ENCODE data around the gene C1orf116.
A peak's percentile ranks its signal among the peaks of the same experiment; 100 is the strongest.
"Not testable (repeated sequence)": the region's sequence is repeated elsewhere in the genome, so short reads cannot be mapped to it uniquely, and the experiment has no call there.

Gene C1orf116

DNA sequence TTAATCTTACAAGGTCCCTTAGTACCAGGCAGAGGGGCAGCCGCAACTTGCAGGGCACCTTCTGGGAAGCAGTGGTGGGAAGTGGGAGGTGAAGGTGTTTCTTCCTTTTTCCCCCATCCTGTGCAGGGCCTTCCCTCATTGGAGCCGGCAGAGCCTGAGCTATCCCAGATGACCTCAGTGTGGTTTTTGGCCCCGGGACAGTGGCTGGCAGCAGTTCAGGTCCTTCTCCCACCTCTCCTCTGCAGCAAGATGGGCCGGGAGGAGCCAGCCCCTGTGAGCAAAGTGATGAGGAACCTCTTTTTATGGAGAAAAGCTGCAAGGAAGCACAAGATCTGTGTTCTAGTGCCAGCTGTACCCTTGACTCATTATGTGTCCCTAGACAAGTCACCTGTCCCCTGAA, 27.3 kb upstream of the C1orf116 start:
- no peak for DNase-seq (ENCODE audit: low read depth in 3 of 3)

DNA sequence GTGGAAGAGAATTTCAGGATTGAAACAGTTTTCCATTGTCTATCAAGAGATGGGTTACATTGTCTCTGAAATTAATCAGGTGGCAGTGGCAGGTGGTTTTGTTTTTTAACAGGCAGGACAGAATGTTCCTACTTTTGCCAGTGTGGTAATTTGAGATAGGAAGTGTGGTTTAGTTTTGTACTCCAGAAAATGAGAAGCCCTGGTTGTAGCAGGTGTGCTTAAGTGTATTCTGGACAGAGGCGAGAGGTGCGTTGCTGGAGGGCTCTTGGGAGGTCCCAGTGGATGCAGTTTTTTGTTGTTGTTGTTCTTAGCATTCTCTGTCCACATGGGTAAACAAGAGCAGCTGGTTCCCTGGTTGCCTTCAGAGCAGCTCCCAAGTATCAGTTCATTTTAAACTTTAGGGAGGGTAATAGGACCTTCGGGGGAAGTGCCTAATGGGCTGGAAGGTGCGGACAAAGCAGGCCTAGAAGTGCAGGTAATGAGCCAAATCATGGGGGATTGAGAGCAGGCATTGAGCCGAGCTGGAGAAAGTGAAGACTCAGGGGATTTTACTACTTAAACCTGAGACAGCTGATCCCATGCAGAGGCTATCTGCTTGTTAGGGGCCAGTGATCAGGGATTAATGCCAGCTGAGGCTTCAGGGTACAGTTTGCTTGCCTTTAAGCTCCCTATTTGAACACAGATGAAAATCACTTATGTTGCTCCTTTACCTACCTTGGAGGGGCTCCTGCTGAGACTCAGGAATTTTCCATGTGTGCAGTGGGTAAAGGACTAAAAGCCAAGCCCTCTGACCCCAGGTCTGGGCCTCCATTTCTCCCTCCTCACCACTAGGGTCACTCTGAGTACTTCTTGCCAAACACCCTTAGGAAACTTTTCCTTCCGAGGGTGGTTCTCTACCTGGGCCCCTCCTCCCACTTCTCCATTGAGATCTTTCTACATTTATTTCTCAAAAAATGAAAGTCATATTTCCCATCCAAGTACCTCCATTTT, 26.6 kb upstream of the C1orf116 start:
- no peak for DNase-seq (ENCODE audit: low read depth in 3 of 3)

DNA sequence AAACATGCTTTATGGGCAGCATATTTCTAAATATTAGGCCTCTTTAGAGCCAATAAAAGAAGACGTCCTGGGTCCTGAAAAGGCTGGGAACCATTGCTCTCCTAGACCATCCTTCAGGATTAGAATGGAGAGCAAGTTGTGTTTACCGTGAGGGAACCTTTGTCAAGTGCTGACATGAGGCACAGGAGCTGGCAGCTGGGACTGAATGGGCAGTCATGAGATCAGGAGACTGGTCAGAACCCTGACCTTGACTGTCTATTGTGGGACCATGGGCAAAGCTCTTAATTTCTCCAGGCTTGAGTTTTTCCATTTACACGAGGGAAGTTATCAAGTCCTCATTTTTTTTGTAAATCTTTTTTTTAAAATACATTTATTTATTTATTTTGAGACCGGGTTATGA, 25.7 kb upstream of the C1orf116 start:
- DNase-seq (ENCODE audit: low read depth in 3 of 3): no peak

DNA sequence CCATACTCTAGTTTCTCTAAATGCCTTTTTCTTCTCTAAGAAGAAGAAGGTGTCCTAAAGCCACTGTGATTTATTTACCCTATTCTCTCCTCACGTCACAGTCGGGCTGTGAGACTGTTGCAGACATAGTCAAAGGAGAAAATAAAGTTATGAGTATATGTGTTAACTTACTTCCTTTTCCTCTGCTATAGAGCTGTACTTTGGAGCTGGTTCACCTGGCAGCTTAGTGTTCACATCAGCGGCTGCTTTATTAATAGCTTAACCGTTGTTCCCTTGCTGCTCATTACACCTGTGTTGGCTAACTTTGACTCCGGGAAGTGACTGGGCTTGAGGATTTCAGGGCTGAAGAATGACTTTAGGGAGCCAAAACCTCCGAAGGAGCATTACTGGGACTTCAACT, 24.1 kb upstream of the C1orf116 start:
- no peak for DNase-seq (ENCODE audit: low read depth in 3 of 3)

DNA sequence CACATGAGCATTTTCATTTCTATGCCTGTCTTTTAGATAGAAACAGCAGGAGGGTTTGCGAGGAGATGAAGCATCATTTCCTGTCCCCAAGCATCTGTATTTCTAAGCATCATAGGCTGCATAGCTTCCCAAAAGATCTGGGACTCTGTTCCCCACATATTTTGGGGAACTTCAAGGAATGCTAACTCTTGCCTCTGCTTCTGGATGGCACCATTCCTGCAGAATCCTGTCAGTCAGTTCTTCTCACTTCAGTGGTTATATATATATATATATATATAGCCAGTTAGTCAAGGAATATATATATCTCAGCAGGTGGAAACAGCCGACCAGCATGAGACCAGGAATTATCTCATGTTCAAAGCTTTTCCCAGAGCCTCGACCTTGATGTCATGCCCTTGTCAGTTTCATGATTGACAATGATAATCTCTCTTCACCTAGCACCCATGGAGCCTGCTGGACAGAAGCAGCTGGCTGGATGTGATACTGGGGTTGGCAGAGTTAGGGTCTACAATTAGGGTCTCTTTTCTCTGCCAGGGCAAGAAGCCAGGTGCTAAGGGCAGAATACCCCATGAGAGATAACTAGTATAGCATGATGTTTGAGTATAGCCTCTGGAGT, 22.9 kb upstream of the C1orf116 start:
- no peak for DNase-seq (ENCODE audit: low read depth in 3 of 3)

DNA sequence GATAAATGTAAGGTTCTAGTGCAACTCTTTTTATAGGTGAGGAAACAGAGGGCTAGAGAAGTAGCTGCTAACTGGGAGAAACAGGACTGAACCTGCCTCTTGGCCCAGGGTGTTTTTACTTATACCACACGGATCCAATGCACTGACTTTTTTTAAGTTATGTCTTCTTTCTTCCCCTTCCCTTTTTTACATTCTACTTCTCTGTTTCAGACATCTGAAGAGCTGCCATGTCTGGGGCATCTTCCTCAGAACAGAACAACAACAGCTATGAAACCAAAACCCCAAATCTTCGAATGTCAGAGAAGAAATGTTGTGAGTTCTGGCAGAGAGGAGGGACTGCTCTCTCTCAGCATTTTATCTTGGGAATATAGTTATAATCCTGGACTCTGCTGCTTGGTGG, 21.9 kb upstream of the C1orf116 start:
- DNase-seq (ENCODE audit: low read depth in 3 of 3): no peak

DNA sequence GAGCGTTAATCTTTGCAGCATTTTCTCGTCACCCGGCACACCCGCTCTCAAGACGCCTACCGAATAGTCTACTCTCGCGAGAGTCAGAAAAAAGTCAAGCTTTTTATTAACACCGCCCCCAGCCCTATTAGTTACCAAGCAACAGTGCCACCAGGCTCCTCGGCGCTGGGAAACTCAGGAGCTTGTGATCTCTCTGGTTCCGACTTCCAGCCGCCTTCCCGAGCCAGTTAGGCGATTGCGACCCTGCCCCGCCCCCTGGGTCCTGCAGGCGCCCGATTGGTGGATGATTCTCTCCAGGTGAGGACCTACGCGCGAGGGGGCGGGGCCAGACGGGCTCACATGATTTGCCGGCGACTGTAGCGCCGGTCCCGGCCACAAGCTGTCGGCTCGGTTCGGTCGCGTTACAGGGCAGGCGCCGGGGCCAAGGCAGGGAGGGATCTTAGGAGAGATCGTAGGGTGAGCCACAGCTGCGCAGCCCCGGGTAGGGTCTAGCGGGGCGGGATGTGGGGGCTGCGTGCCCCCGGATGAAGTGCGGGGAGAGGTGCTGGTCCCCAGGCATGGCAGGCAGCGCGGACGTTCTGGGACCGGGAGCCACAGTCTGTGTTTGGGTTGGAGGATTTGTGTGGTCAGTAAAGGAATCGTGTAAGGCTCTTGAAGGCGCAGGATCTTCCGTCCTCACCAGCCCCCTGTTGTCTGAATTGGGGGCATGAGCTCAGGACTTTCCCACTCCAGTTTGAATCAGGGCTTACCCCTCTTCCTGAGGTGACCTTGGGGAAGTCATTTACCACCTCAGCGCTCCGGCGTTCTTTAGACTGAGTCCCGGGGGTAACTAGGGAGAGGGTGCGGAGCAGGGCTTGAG, 20.6 kb upstream of the C1orf116 start, which contains the start of gene PFKFB2:
Gene PFKFB2 (plus strand): TSS at position 365 of the 859 bp plus-strand sequence. CDS start 1,443 bp downstream, outside the sequence.
- peak; percentile 89 to 92 (median 91) for DNase-seq (ENCODE audit: low read depth in 3 of 3)

DNA sequence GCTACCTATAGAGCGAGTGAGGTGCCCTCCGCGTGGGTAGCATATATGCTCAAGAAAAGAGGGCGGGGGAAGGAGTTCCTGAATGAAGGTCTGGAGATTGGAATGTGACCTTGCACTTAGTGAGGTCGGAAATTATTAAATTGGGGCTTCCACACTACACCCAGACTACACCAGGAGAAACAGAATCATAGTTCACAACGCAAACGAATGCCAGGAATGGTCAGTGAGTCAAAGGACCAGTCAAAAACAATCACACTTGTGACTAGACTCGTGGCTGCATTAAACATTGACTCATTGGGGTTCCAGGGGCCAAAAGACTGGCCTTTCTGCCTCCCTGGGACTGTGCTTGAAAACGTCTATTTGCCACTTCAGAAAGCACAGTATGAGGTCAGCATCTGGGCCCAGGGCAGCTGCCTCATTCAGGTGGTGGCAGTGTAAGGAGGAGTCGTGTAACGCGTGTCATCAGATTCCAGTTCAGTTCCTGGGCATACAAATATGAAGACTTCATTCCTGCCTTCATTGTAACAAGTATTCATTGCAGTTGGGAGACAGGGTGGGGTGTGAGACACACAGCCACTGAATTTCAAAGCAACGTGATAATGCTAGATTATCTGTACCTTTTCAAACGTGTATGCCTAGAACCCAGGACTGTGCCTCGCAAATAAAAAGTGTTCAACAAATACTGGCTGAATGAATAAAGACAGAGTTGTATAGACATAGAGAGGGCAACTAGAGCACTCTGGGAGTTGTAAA, 18.8 kb upstream of the C1orf116 start, which contains the start of gene YOD1:
Gene YOD1 (minus strand): TSS at position 18 of the 753 bp plus-strand sequence. CDS start 178 bp downstream, outside the sequence.
- DNase-seq (ENCODE audit: low read depth in 3 of 3): no peak

DNA sequence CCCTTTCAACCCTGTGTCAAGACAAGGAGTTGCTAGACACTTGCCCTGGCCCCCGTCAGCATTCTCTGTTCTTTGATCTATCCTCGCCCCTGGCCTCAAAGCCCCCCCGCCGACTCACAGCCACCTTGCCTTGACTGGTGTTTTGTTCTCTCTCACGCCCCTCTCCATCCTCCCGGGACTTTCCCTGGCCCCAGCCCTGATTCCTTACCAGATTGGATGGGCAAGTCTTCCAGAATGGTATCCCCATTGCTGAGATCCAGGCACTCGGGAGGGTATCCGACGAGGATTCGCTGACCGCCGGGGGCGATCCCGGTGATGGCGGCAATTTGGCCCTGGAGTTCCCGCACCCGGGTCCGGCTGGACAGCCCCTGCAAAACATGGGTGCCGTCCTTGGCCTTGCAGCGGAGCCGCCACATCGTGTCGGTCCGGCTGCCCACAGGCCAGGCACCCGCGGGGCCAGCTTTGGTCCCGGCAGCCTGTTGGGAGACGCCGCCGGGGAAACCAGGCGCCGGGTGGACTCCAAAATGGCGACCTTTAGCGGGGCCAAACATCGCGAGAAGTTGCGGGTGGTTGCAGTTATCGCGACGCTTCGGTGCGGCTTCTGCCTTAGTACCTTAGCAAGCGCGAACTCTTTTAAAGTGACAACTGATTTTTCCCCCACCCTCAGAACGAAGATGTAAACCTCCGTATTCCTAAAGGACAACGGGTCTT, 18.1 kb upstream of the C1orf116 start:
- peak; percentile 81 to 82 (median 81) for DNase-seq (ENCODE audit: low read depth in 3 of 3)

DNA sequence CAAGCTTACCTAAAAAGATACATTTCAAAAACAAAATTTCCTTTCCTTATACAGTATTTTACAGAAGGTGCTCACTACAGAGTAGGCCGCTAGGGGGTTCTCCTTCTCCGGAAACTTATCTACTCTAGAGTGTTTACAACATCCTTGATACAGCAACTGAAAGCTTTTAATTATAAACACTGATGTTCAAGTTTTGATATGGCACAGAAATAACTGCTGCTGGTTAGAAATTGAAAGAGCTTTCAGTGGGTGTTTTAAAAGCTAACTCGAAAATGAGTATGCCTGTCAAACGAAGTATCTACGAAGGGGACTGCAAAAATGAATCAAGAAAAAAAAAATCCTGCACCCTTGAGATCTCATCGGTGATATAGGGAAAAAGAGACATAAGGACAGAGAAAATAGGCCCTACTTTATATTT, 17.4 kb upstream of the C1orf116 start:
- DNase-seq (ENCODE audit: low read depth in 3 of 3): peak in 2 of 3 experiments; percentile 18 to 41

DNA sequence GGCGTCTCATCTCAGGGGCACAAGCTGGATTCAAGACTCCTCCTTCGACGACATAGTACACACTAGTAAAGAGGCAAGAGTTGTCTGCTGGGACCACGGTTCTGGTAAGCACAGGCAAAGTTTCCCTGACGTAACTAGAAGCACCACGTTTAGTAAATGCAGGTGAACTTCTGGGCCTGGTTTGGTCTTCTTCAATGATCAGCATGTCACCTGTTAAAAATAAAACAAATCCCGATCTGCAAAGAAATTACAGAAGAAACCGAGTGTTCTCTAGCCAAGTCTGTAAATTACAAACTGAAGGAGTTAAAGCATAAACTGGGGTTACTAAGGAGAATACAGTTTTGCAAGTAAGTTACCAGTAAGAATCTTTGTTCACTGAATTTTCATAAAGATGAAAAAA, 17.0 kb upstream of the C1orf116 start:
- no peak for DNase-seq (ENCODE audit: low read depth in 3 of 3)

DNA sequence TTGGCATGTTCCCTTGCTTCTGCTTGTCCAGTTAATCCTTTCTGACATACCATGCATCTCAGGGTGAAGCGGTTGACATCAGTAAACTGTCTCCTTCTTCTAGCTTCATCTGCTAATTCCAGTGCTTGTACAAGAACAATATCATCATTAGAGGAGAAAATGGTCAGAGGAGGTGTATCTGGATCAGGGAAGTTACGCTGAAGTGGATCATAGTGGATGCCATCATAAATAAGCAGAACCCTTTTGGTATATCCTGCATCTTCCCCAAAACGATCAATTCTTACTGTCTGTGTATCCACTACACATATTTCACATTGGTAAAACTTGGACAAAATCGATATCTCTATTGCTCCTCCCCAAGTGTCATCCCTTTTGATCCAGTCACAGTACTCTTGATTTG, 16.5 kb upstream of the C1orf116 start:
- DNase-seq (ENCODE audit: low read depth in 3 of 3): no peak

DNA sequence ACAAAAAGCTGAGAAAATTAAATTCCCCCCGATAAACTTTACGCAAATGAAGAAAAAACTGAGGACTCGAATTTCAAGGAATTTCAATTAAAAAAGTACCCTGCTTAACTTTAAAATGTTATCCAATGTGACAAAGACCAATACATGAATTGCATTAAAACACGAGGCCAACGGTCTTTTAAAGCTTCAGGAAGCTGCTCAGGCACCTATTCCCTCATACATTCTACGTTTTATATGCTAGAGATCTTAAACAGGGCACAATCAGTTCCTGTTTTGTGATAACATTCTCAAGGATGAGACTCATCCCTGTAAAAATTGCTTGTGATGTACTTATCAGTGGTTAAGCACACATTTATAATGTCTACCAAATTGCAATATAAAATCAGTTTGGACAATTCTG, 15.5 kb upstream of the C1orf116 start:
- no peak for DNase-seq (ENCODE audit: low read depth in 3 of 3)

DNA sequence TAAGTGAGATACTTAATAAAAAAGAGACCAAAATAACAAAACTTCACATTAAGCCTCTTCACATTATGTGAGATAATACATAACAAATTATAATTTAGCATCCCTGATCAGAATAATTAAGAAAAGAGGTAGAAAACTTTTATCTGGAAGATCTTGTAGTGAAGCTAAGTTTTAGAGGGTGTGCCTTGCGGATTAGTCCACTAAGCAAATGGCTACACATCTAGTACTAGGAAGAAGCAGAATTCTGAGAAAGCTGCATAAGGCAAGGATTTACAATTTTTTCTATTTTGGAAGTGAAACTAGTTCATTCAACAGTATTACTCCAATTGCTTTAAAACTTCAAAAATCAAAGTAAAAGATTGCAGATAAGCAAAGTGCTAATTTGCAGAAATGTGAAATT, 14.9 kb upstream of the C1orf116 start:
- no peak for DNase-seq (ENCODE audit: low read depth in 3 of 3)

DNA sequence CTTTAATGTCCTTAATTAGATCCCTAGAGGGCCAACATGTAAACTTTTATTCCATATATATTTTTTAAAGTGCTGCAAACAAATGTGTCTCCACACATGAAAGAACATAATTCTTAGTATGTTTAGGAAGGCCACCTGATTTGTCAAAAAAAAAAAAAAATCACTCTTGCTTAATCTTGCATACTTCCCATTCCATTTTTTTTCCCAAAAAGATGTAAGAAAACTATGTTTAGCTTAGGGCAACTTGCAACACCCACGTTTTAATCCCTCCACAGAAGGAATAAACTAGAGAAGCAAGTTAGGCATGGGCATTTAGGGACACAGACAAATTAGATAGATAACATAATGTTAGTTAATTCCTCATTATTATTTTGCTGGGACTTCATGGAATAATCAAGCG, 12.9 kb upstream of the C1orf116 start:
- no peak for DNase-seq (ENCODE audit: low read depth in 3 of 3)

DNA sequence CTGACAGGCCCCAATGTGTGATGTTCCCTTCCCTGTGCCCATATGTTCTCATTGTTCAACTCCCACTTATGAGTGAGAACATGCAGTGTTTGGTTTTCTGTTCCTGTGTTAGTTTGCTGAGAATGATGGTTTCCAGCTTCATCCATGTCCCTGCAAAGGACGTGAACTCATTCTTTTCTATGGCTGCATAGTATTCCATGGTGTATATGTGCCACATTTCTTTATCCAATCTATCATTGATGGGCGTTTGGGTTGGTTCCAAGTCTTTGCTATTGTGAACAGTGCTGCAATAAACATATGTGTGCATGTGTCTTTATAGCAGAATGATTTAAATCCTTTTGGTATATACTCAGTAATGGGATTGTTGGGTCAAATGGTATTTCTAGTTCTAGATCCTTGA, 8.8 kb upstream of the C1orf116 start:
- DNase-seq (ENCODE audit: low read depth in 3 of 3): not testable (repeated sequence)

DNA sequence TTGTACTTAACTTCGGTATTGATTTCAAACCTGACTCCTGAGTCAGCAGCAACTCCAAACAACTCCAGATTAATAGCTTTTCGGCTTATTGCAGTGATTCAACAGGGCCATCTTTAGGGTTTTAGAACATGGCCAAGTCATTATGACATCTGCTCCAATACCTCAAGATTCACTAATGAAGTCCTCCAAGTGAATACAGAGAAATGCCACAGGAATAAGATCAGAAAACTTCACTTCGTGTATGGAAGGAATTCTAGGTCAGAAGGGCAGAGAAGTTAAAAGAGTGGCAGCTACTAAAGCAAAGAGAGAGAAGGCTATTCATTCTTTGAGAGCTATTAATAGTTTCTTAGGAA, 7.6 kb upstream of the C1orf116 start:
- no peak for DNase-seq (ENCODE audit: low read depth in 3 of 3)

DNA sequence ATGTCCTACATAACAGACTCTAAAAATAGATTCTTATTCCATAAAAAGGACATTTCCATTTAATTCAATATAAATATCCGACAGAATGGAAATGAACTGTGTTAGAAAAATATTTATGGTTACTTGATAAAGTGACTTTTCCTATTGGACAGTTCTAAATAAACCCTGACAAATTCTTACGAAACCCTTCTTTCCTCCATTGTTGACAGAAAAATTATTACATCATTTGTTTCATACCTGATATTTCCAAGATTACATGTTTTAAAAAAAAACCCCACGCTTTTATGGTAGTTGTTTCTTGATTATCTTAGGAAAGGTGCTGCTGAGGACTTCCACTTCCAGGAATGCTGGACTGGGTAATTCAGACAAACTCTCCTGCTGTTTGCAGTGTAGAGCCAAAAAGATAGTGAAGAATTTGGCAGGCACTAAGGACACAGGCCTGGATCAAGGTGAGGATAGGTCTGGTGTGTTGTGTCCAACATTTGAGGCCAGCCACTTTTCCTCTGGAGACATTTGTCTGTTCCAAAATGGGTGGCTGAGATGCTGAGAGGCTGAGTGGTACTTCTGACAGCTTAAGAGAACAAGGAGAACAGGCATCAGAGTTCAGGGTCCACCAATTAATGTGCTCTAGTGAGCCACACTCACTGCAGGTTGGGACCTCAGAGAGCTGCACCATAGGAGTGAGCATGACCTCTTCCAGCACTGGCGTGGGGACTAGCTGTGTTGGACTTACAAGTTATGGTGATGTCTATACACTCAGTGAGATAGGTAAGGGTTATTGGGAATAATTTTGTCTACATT, 7.0 kb upstream of the C1orf116 start:
- DNase-seq (ENCODE audit: low read depth in 3 of 3): no peak

DNA sequence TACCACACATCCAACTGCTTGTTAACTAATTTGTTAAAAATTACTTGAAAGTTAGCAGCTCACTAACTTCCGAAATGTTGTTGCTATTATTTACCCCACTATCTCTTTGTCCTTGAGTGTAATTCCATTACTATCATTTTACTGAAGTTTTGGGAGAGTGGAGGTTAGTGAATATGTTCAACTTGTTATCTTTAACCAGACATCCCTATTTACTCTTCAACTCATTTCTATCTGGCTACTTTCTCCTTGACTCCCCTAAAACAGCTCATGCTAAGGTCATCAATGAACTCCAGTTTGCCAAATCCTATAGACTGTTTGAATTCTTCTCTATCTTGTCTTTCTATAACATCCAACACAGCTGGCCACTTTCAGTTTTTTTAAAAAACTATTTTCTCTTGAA, 4.3 kb upstream of the C1orf116 start:
- DNase-seq (ENCODE audit: low read depth in 3 of 3): no peak
